GM23248 (cell line): ENCODE data around the gene SMCO3. TPM values are rescaled to one million over a fixed set of nuclear protein-coding genes. Genes with fewer than 3 reads are reported as not detected.

Source experiments
- DNase-seq: peaks from one replicate; pipeline ENCODE4 v3.0.0-alpha.2; 2015
- H2AFZ ChIP-seq: fragments of 200-600 bp; sonication (generic); 2 replicates; pipeline ENCODE4 v1.6.1; 2016; ENCODE audit warnings: antibody characterized with exemption
- H3F3A ChIP-seq: fragments of 200-600 bp; sonication (generic); 2 replicates; pipeline ENCODE4 v1.6.1; 2016; ENCODE audit warnings: mild to moderate bottlenecking, antibody characterized with exemption, mixed run types; ENCODE audit not compliant: insufficient read depth
- H3K27ac ChIP-seq: fragments of 200-600 bp; sonication (generic); 2 replicates; pipeline ENCODE4 v1.5.1; 2016; ENCODE audit warnings: mild to moderate bottlenecking
- H3K27me3 ChIP-seq: fragments of 200-600 bp; sonication (generic); replicated peaks from 2 replicates; pipeline ENCODE4 v1.6.1; 2016; ENCODE audit warnings: mild to moderate bottlenecking; ENCODE audit not compliant: insufficient read depth
- H3K36me3 ChIP-seq: fragments of 200-600 bp; sonication (generic); 2 replicates; pipeline ENCODE4 v1.6.1; 2016; ENCODE audit warnings: low read depth, mild to moderate bottlenecking
- H3K4me1 ChIP-seq: fragments of 200-600 bp; sonication (generic); 2 replicates; pipeline ENCODE4 v1.6.1; 2016; ENCODE audit warnings: mild to moderate bottlenecking; ENCODE audit not compliant: insufficient read depth
- H3K4me2 ChIP-seq: fragments of 200-600 bp; sonication (generic); one replicate; pipeline ENCODE4 v1.6.1; 2016; ENCODE audit warnings: mild to moderate bottlenecking; ENCODE audit not compliant: unreplicated experiment
- H3K4me3 ChIP-seq: fragments of 200-600 bp; sonication (generic); 2 replicates; pipeline ENCODE4 v1.5.1; 2016; ENCODE audit warnings: mild to moderate bottlenecking
- H3K79me2 ChIP-seq: fragments of 200-600 bp; sonication (generic); 2 replicates; pipeline ENCODE4 v1.6.1; 2016; ENCODE audit warnings: mild to moderate bottlenecking; ENCODE audit not compliant: insufficient read depth
- H3K9ac ChIP-seq: fragments of 200-600 bp; sonication (generic); 2 replicates; pipeline ENCODE4 v1.6.1; 2016; ENCODE audit warnings: mild to moderate bottlenecking
- H3K9me2 ChIP-seq: fragments of 200-600 bp; sonication (generic); 2 replicates; pipeline ENCODE4 v1.6.1; 2016; ENCODE audit warnings: mixed run types, mild to moderate bottlenecking, moderate library complexity; ENCODE audit not compliant: insufficient read depth
- H3K9me3 ChIP-seq: fragments of 200-600 bp; sonication (generic); one replicate; pipeline ENCODE4 v1.6.1; 2017; ENCODE audit warnings: low read depth
- H4K20me1 ChIP-seq: fragments of 200-600 bp; sonication (generic); 2 replicates; pipeline ENCODE4 v1.6.0; 2016; ENCODE audit not compliant: insufficient read depth
- EZH2 ChIP-seq: fragments of 200-600 bp; sonication (generic); IDR thresholded peaks from 2 replicates; pipeline ENCODE4 v1.6.1; 2018; ENCODE audit warnings: antibody characterized with exemption, mild to moderate bottlenecking; ENCODE audit not compliant: insufficient read depth, poor library complexity, severe bottlenecking
- EZH2phosphoT487 ChIP-seq: fragments of 200-600 bp; sonication (generic); IDR thresholded peaks from 2 replicates; pipeline ENCODE4 v1.6.1; 2018; ENCODE audit warnings: antibody characterized with exemption, moderate library complexity, mild to moderate bottlenecking, low read depth; ENCODE audit not compliant: insufficient read depth
- WGBS, 2 experiments: methylation state at CpG; one replicate each; pipeline ENCODE4 v1.1.6; 2015 to 2017; ENCODE audit warnings: low lambda C conversion rate in 2 of 2, low coverage in 1 of 2; ENCODE audit errors: missing lambda C conversion rate in 2 of 2; 5-methylcytosine and 5-hydroxymethylcytosine counted together
- in situ Hi-C: fragments of 300-500 bp; cut with MboI; formaldehyde crosslinking; loops from 2 replicates; pipeline ENCODE4 v1.15.0; 2020
- polyA plus RNA-seq: library from polyadenylated mRNA; unstranded; fragments of >200 nt; fragmentation: Nextera tagmentation; extraction: Ambion mirVana; gene quantifications from 2 replicates; pipeline ENCODE4 v1.2.1, GENCODE V29; 2016
- total RNA-seq: library from RNA; depleted of rRNA; stranded (reverse); fragments of >200 nt; shearing (Covaris generic); gene quantifications from 2 replicates; pipeline ENCODE4 v1.2.3, GENCODE V29; 2014

The SMCO3 gene
- total and polyA plus RNA-seq, 2 experiments from 2014 or later = not detected

DNA sequence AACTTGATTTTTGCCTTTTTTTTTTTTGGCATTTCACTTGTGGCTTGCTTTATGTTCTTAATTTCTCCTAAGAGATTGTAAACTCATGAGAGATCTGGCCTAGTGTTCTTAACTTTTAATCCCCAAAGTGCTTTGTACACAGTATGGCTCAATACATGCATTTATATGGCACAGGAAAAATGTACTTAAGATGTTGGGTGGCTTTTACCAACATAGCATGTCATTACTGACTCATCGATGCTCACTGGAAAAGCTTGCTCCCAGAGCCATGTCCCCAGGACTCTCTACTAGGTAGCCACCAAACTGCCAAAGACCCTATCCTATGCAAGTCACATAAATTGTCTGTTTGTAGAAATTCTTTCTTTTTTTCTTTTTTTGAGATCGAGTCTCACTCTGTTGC is 13.1 kb upstream of the SMCO3 start:
- in situ Hi-C loops = no loop called here
- no peak overlapping the region for H3K4me2 ChIP-seq
- 88 to 91% methylated on average over 2 of the region's 2 CpGs for WGBS, 2 experiments
- no peak overlapping the region for H3K4me3 ChIP-seq
- H3K36me3 ChIP-seq = no peaks in the 10 kb centered on the region
- no peaks in the 10 kb centered on the region for H3F3A ChIP-seq
- H3K27ac ChIP-seq = no peak overlapping the region
- DNase-seq = peak; percentile 19
- no peaks in the 10 kb centered on the region for H4K20me1 ChIP-seq
- H3K79me2 ChIP-seq = no peaks in the 10 kb centered on the region
- no peak overlapping the region for H2AFZ ChIP-seq
- no peak overlapping the region for H3K9ac ChIP-seq
- H3K27me3 ChIP-seq = no peaks in the 10 kb centered on the region
- peaks cover 5% of the 10 kb centered on the region; the same call in 1 of the 2 replicates for H3K9me2 ChIP-seq
- TF ChIP-seq EZH2 = no peak
- no peak for TF ChIP-seq EZH2phosphoT487
- peaks cover 6% of the 10 kb centered on the region for H3K4me1 ChIP-seq
- H3K9me3 ChIP-seq = no peaks in the 10 kb centered on the region

DNA sequence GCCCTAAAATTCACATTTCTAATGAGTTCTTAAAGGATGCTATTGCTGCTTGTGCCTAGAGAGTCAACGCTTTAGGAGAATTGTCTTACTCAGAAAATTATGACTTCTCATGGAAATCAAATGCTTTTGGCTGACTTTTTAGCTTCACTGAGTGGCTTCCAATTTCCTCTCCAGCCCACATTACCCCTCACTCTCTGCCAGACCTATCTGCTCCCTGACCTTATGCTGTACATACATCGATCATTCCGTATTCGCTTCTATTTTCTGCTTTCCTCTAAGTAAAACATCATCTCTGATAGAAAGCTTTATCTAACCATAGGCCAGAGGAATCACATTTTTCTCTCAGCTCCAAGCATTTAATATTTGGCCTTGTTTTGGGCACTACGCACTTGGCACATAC is 12.5 kb upstream of the SMCO3 start:
- H3K79me2 ChIP-seq = no peaks in the 10 kb centered on the region
- peaks cover 6% of the 10 kb centered on the region for H3K4me1 ChIP-seq
- H4K20me1 ChIP-seq = no peaks in the 10 kb centered on the region
- no peaks in the 10 kb centered on the region for H3K9me3 ChIP-seq
- no peak overlapping the region for H3K4me3 ChIP-seq
- in situ Hi-C loops = no loop called here
- no peaks in the 10 kb centered on the region for H3K27me3 ChIP-seq
- no peak overlapping the region for H2AFZ ChIP-seq
- H3K36me3 ChIP-seq = no peaks in the 10 kb centered on the region
- H3F3A ChIP-seq = no peaks in the 10 kb centered on the region
- no peak for DNase-seq
- WGBS, 2 experiments = 92 to 98% methylated on average over 5 of the region's 5 CpGs
- no peak for TF ChIP-seq EZH2
- no peak for TF ChIP-seq EZH2phosphoT487
- H3K9me2 ChIP-seq = peaks cover 5% of the 10 kb centered on the region; the same call in 1 of the 2 replicates
- no peak overlapping the region for H3K9ac ChIP-seq
- H3K27ac ChIP-seq = no peak overlapping the region
- no peak overlapping the region for H3K4me2 ChIP-seq

DNA sequence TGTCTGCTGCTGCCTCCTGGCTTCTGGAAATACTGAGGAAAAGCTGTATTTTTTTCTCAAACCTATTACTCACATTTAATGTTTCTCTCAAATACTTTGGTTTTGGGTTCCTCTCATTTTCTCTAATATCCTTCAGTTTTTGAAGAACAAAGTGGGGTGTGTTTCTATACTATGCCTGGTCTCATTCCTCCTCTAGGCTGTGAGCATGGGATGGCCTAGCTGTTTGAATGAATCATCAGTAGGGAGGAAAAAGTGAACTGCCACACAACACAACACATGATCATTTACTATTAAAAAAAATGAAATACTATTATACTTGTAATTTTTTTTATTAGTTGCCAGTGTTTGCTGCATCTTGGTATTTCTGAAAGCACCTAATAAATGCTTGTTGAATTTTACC is 11.3 kb upstream of the SMCO3 start:
- TF ChIP-seq EZH2 (no peak), EZH2phosphoT487 (no peak)
- Histone ChIP-seq H3K27ac (no peak overlapping the region), H3K9ac (no peak overlapping the region), H3K4me3 (no peak overlapping the region), H3K79me2 (no peaks in the 10 kb centered on the region), H3F3A (no peaks in the 10 kb centered on the region), H2AFZ (no peak overlapping the region), H3K4me2 (no peak overlapping the region), H3K9me3 (no peaks in the 10 kb centered on the region), H3K4me1 (peaks cover 6% of the 10 kb centered on the region), H4K20me1 (no peaks in the 10 kb centered on the region), H3K9me2 (peaks cover 5% of the 10 kb centered on the region; the same call in 1 of the 2 replicates), H3K36me3 (no peaks in the 10 kb centered on the region), H3K27me3 (no peaks in the 10 kb centered on the region)
- in situ Hi-C loops = no loop called here
- peak; percentile 22 for DNase-seq

DNA sequence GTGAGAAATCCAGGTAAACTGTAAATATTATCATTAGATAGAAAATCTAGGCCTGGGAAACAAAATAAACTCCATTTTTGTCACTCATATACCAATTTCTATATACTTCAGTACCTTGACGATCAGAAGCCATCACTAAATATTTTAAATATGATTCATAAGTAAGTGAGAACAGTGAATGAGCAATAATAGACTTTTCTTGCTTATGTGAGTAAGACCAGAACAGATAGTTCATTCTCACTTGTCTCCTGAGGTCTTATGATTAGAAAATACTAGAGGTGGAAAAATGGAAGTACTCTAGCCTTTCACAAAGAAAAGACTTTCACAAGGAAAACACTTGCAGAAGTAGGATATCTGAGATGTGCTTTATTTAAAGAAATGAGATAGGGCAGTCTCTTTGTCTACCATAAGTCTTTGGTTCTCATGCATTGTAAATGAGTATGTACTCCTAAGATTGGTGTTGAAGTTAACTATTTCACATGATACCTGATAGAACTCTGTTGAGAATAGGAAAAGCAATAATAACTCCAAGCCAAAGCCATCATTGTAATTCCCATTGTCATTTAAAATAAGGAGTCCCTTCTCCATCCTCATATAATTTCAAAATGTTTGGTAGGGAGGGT is 10.1 kb upstream of the SMCO3 start:
- no peak overlapping the region for H3K9ac ChIP-seq
- no peaks in the 10 kb centered on the region for H3K9me3 ChIP-seq
- no peaks in the 10 kb centered on the region for H3K27me3 ChIP-seq
- TF ChIP-seq EZH2 (no peak), EZH2phosphoT487 (no peak)
- 24 to 28% methylated on average over 1 of the region's 1 CpG for WGBS, 2 experiments
- no peak overlapping the region for H3K4me3 ChIP-seq
- peak; percentile 45 for DNase-seq
- in situ Hi-C loops = no loop called here
- no peak overlapping the region for H2AFZ ChIP-seq
- H3K79me2 ChIP-seq = no peaks in the 10 kb centered on the region
- no peak overlapping the region for H3K27ac ChIP-seq
- peaks cover 5% of the 10 kb centered on the region; the same call in 1 of the 2 replicates for H3K9me2 ChIP-seq
- no peak overlapping the region for H3K4me2 ChIP-seq
- peaks cover 6% of the 10 kb centered on the region for H3K4me1 ChIP-seq
- no peaks in the 10 kb centered on the region for H4K20me1 ChIP-seq
- H3F3A ChIP-seq = no peaks in the 10 kb centered on the region
- no peaks in the 10 kb centered on the region for H3K36me3 ChIP-seq

DNA sequence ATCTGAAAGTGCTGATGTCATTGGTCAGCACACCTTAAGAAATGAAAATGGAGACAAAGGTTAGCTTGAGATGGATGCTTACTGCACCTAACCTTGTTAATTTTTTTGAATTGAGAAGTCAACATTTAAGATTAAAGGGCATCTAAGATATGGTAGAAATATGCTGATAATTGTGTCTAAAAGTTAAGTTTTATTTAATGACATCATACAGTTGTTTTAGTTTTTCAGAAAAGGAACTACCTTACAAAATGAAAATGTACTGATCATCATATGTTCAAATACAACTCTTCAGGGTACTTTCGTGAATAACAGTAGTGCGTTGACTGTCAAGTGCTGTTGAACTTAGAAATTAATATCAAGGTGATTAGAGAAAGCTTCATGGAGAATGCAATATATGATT is 2.5 kb downstream of the SMCO3 start:
- Histone ChIP-seq H3K27ac (no peak overlapping the region), H3K79me2 (no peaks in the 10 kb centered on the region), H3K9me3 (no peaks in the 10 kb centered on the region), H2AFZ (no peak overlapping the region), H3F3A (no peaks in the 10 kb centered on the region), H3K4me2 (no peak overlapping the region), H3K9ac (no peak overlapping the region), H3K4me1 (no peaks in the 10 kb centered on the region), H4K20me1 (no peaks in the 10 kb centered on the region), H3K9me2 (no peaks in the 10 kb centered on the region), H3K27me3 (no peaks in the 10 kb centered on the region), H3K4me3 (no peak overlapping the region), H3K36me3 (no peaks in the 10 kb centered on the region)
- no peak for TF ChIP-seq EZH2
- TF ChIP-seq EZH2phosphoT487 = no peak
- in situ Hi-C loops = no loop called here
- 59 to 65% methylated on average over 2 of the region's 2 CpGs for WGBS, 2 experiments
- no peak for DNase-seq
